HG03342 (cell line): ENCODE results near the gene R3HDML.
A peak's percentile ranks its signal among the peaks of the same experiment; 100 is the strongest.
"Not testable (repeated sequence)": the region's sequence is repeated elsewhere in the genome, so short reads cannot be mapped to it uniquely, and the experiment has no call there.

ENCODE experiments used
- ATAC-seq: cut with Tn5 transposase; IDR thresholded peaks from one replicate; pipeline ENCODE4 v1.9.1; 2021; ENCODE audit warnings: mild to moderate bottlenecking, moderate library complexity; ENCODE audit not compliant: unreplicated experiment

Gene R3HDML, protein sequence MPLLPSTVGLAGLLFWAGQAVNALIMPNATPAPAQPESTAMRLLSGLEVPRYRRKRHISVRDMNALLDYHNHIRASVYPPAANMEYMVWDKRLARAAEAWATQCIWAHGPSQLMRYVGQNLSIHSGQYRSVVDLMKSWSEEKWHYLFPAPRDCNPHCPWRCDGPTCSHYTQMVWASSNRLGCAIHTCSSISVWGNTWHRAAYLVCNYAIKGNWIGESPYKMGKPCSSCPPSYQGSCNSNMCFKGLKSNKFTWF

GRCh38 chr20:44336725-44337380 is at the start of gene R3HDML:
Gene R3HDML (plus strand): TSS chr20:44337043. CDS start chr20:44337158, 115 bp downstream.
- no peak for ATAC-seq

DNA sequence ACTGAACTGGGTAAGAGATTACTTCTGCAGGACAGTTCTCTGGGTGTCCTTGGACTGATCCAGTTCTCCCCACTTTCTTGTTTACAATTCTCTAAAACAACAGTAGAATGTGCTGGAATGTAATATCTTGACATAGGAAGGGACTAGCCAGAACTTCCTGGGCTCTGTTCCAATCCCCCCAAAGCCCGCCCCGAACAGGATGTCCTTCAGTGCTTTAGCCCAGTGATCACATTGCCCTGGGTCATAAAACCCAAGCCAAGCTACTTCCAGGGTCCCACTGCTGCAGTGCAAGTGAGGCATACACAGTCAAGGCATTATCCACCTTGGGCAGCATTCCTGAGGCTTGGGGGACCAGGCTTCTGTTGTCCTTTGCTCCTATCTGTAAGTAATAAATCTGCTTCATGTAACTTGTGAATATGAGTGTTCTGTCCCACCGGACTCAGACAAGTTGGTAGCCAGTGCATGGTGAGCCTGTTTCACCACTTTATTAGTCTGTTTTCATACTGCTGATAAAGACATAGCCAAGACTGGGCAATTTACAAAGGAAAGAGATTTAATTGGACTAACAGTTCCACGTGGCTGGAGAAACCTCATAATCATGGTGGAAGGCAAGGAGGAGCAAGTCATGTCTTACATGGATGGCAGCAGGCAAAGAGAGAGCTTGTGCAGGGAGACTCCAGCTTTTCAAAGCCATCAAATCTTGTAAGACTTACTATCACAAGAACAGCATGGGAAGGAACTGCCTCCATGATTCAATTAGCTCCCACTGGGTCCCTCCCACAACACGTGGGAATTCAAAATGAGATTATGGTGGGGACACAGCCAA is 49.4 kb upstream of the R3HDML start:
- no peak for ATAC-seq

DNA sequence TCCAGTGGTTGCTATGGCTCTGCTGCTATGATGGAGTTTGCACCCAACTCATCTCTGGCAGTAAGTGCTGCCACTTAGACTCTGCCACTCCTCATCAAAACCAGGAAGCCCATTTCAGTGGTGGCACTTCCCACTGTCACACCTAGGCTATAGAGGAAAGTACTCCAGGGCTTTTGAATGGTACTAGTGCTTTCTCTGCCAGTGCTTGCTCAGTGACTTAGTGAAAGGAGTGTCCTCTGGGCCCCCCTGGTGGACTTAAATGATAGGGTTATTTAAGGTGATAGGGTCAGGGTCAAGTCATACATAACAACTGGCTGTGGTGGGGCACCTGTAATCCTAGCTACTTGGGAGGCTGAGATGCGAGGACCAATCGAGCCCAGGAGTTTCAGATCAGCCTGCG is 48.6 kb upstream of the R3HDML start:
- ATAC-seq = no peak

DNA sequence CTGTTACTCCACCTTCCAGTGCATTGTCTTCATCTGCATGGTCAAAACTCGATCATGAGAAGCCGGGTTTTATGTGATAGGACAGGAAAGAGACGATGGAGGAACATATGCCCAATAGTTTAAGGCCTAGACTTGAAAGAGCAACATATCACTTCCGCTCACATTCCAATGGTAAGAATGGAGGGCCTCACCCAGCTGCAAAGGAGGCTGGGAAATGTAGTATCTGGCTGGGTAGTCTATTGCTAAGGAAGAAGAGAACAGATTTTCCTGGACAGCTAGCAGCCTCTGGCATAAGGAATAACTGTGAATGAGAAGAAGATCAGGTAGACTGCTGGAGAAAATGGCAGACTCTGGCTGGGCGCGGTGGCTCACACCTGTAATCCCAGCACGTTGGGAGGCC is 45.1 kb upstream of the R3HDML start:
- no peak for ATAC-seq

- no peak for ATAC-seq
These were observed 40.8 kb upstream of the R3HDML start for GRCh38 chr20:44296011-44296410.

- ATAC-seq = no peak
These were observed 39.1 kb upstream of the R3HDML start for GRCh38 chr20:44297721-44298120.

DNA sequence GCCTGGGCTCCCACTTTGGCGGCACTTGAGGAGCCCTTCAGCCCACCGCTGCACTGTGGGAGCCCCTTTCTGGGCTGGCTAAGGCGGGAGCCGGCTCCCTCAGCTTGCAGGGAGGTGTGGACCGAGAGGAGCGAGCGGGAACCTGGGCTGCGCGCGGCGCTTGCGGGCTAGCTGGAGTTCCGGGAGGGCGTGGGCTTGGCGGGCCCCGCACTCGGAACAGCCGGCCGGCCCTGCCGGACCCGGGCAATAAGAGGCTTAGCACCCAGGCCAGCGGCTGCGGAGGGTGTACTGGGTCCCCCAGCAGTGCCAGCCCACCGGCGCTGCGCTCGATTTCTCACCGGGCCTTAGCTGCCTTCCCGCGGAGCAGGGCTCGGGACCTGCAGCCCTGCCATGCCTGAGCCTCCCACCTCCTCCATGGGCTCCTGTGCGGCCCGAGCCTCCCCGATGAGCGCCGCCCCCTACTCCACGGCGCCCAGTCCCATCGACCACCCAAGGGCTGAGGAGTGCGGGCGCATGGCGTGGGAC is 37.8 kb upstream of the R3HDML start:
- ATAC-seq = not testable (repeated sequence)

DNA sequence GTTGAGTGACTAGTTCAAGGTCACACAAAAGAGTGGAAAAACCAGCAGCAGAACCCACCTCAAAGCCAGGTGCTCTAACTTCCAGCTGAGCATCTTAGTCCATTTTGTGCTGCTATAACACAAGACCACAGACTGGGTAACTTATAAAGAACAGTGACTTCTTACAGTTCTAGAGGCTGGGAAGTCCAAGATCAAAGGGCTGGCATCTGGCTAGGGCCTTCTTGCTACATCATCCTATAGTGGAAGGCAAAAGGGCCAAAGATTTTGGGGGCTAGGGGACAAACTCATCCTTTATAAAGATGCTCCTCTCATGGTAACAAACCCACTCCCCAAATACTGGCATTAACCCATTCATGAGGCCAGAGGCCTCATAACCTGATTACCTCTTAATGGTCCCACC is 35.6 kb upstream of the R3HDML start:
- ATAC-seq = no peak

DNA sequence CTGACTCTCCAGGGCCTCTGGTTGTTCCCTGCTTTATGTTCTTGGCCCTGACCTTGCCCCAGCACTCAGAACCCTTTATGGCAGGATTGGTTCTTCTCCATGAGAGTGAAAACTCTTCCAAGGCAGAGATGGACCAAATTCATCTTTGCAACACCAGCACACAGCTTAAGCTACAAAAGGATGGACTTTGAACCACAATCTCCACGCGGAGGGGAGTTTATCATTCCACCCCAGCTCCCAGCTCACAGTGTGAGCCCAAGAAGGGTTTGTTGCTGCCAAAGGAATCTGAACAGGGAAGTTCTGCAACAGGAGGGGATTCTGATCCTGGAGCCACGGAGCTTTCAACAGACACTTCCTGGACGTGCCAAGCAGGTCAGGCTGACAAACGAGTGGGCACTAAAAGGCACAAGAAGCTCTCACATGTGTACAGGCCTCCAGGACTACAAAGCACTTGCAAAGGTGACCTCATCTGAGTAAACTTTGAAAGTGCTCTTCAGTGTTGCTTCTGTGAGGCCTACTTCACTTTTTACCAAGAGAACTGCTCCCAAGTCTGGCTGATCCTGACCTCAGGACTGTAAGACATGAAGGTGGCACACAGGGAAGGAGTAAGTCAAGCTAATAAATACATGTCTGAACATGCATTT is 34.7 kb upstream of the R3HDML start:
- no peak for ATAC-seq

- ATAC-seq = no peak
These were observed 34.1 kb upstream of the R3HDML start for GRCh38 chr20:44302736-44303135.

DNA sequence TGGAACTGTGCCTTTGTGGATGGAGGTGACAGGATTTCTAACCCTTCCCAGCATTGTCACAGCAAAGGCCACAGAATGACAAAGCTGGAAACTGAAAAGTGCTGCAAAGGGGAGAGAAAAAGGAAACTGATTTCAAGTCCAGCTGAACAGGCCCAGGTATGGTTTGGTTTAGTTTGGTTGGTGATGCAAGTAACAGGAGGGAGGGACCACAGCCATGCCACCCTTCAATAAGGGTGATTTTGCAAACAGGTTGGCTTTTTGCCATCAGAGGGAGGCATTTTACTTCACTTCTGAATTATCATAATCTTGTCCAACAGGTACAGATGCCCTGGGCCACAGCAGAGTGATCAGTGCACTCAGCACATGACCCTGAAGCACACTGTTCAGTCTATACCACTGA is 32.5 kb upstream of the R3HDML start:
- no peak for ATAC-seq

DNA sequence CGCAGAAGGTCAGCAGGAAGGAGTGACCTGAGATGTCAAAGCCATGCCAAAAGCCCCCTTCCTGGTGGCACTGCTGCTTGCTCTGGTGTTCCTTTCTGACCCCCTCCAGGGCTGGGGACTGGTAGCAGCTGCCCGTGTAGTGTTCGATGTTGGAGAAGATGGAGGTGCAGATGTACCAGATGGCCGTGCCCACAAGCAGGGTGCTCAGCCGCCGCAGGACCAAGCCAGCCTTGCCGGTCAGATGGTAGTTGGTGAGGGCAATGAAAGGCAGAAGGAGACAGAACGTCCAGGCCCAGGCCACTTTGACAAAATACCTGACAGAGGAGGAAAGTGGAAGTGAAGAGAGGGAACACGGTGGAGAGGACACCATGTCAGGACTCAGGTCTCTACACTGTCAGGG is 29.9 kb upstream of the R3HDML start:
- no peak for ATAC-seq

DNA sequence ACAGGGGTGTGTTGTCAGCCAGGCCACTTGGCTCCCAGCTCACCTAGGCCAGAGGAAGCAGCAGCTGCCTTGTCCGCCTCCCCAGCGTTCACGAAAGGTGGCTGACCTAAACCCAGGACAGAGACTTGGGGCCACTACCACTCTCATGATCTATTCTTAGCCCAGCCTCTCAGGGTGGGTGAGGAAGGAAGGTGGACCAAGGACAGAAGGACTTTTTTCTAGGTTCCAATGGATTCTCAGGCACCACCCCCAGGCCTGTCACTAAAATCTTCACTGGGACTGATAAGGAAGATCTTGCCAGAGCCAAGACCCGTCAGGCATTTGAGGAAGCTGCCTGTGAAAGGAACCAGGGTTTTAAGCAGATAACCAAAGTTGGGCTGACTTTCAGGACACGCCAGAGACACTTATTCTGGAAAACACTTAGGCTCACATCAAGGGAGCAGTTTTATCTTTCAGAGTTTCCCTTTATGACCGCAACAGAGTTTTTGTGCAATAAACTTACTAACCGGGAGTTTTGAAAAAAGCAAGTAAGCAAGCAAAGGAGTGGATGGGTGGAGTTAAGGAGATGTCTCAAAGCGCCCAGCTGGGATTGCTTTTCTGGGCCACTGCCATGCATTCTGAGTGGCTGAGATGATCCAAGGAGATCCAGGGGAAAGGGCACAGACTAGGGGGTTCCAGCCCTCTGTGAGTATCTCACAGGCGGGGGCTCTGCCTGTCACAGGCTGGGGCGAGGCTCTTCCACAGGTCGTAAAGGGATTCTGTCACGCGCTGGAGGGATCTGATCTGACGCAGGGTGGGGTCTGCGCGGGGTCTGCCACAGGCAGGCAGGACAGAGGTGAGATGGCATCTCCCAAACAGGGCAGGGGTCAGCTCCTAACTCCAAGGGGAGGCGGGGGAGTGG is 26.8 kb upstream of the R3HDML start:
- no peak for ATAC-seq

- peak; percentile 92 for ATAC-seq
These were observed 25.9 kb upstream of the R3HDML start, which contains the start of gene FITM2 for GRCh38 chr20:44310664-44311639. Gene FITM2 (minus strand): TSS chr20:44311202. CDS start chr20:44311148, 54 bp downstream.

GRCh38 chr20:44314870-44315269 is 22.0 kb upstream of the R3HDML start:
- ATAC-seq = no peak

DNA sequence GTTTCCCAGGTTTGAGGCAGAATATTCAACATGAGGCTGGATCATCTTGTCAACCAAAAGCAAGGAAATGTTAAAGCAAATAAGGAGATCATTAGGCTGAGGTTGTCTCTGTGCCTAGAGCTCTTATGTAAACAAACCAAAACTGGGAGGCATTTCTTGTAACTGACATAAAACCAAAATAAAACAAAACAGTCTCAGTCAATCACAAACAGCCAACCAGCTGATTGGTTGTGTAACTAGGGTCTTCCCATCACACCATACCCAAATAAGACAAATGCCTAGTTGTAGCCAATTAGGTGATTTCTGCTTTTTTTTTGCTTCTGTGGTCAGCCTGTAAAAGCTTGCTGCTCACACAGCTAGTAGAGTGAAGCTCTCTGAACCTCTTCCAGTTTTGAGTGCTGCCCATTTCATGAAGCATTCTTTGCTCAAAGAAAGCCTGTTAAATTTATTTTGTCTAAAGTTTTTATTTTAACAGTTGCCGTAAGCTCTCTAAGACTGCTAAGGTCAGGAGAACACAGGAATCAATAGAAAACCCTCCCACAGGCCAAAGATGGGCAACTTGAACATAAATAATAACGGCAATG is 16.9 kb upstream of the R3HDML start:
- no peak for ATAC-seq

- ATAC-seq = no peak
These were observed 12.5 kb upstream of the R3HDML start for GRCh38 chr20:44324343-44324742.

DNA sequence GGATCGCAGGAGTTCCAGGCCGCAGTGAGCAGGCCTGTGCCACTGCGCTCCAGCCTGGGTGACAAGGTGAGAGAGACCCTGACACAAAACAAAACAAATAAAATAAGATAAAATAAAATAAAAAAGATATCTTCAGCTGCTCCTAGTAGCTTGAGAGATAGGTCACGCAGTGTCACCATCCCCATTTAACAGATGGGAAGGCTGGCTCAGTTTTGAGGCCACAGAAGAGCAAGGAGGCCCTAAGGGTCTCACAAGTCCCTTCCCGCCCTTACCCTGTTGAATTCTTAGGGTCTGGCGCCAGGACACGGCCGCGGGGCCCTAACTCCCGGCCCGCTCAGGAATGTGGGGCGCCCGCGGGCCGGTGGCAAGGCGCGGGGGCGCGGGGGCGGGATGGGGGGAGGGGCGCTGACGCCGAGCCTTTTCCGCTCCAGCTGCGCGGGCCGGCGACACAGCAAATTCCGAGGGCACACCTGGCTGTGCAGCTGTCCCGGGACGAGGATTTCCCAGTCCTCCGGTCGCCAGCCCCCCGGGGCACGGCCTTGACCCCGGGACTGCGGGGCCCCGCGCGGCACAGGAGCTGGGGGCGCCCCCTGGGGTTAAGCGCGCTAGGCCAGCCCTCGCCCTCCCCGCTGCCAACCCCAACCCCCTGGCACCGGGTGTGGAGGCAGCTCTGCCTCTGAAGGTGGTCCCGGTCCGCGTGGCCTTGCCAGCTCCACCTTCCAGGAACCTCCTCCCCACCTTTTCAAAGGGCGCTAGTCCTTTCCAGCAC is 10.3 kb upstream of the R3HDML start:
- no peak for ATAC-seq
